ENCODE measurements around the gene PDLIM1.

GRCh38 chr10:95209509-95210127 lies 81.2 kb downstream of the PDLIM1 start:
- TF ChIP-seq, protein P1, sequence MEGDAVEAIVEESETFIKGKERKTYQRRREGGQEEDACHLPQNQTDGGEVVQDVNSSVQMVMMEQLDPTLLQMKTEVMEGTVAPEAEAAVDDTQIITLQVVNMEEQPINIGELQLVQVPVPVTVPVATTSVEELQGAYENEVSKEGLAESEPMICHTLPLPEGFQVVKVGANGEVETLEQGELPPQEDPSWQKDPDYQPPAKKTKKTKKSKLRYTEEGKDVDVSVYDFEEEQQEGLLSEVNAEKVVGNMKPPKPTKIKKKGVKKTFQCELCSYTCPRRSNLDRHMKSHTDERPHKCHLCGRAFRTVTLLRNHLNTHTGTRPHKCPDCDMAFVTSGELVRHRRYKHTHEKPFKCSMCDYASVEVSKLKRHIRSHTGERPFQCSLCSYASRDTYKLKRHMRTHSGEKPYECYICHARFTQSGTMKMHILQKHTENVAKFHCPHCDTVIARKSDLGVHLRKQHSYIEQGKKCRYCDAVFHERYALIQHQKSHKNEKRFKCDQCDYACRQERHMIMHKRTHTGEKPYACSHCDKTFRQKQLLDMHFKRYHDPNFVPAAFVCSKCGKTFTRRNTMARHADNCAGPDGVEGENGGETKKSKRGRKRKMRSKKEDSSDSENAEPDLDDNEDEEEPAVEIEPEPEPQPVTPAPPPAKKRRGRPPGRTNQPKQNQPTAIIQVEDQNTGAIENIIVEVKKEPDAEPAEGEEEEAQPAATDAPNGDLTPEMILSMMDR (IDR thresholded peaks at IDR 0.05) = no peak
- no peak for TF ChIP-seq ZFX (IDR thresholded peaks at IDR 0.05; ENCODE audit: borderline replicate concordance)
